GM18870 (cell line): ENCODE data around the gene KLHL6.
A peak's percentile ranks its signal among the peaks of the same experiment; 100 is the strongest.
"Not testable (repeated sequence)": the region's sequence is repeated elsewhere in the genome, so short reads cannot be mapped to it uniquely, and the experiment has no call there.

ENCODE experiments used
- ATAC-seq: cut with Tn5 transposase; IDR thresholded peaks from one replicate; pipeline ENCODE4 v1.9.1; 2021; ENCODE audit warnings: moderate library complexity; ENCODE audit not compliant: unreplicated experiment

Gene KLHL6

GRCh38 chr3:183455089-183455488, 100.4 kb downstream of the KLHL6 start:
- ATAC-seq, result no peak

DNA sequence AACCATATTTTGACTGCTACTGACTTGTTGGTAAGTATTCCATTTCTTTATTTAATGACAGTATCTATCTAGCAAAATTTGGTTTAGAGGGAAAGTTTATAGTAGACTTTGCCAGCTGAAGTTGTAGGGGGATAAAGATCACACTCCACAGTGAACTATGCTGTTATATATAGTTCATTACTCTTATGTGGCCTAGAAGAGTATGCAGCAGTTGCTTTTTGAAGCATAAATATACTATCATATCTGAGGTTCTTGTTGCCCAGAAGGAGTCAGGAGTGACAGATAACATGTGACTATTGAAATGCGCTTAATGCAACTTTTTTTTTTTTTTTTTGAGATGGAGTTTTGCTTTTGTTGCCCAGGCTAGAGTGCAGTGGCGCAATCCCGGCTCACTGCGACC, 101.4 kb downstream of the KLHL6 start:
- no peak for ATAC-seq

DNA sequence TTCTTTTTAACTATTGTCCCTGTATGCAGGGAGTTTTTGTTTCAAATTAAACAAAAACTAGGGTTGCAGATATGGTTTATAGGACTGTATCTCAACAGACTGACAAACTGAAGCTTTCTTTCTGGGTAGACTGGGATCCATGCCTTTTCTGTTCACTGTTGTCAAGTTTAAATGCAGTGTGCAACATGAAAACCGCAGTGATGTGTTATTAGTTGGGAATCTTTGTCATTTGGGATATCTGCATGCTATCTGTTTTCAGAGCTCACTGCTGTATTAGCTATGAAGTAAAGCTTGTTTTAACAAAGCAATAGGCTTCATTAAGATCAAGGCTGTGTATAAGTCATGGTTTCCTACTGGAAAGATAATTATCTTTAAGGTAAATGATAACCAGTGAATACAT, 105.7 kb downstream of the KLHL6 start:
- ATAC-seq, result no peak

GRCh38 chr3:183449391-183449790, 106.1 kb downstream of the KLHL6 start:
- ATAC-seq, result no peak

- no peak for ATAC-seq
Measured at GRCh38 chr3:183448369-183449128, 107.0 kb downstream of the KLHL6 start.

GRCh38 chr3:183447206-183448001, 108.1 kb downstream of the KLHL6 start:
- ATAC-seq, result peak; percentile 55

GRCh38 chr3:183446838-183447205, 108.7 kb downstream of the KLHL6 start:
- ATAC-seq, result no peak

GRCh38 chr3:183444748-183445147, 110.8 kb downstream of the KLHL6 start:
- ATAC-seq, result no peak

- ATAC-seq, result no peak
Measured at GRCh38 chr3:183443395-183444385, 111.8 kb downstream of the KLHL6 start.

- ATAC-seq, result no peak
Measured at GRCh38 chr3:183442994-183443393, 112.5 kb downstream of the KLHL6 start.

GRCh38 chr3:183440521-183440920, 115.0 kb downstream of the KLHL6 start:
- not testable (repeated sequence) for ATAC-seq

DNA sequence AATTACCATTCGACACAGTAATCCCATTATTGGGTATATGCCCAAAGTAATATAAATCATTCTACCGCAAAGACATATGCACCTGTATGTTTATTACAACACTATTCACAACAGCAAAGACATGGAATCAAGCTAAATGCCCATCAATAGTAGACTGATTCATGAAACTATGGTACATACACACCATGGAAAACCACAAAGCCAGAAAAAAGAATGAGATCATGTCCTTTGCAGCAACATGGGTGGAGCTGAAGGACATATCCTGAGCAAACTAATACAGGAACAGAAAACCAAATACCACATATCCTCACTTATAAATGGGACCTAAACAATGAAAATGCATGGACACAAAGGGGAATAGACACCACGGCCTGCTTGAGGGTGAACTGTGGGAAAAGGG, 116.0 kb downstream of the KLHL6 start:
- ATAC-seq, result no peak

DNA sequence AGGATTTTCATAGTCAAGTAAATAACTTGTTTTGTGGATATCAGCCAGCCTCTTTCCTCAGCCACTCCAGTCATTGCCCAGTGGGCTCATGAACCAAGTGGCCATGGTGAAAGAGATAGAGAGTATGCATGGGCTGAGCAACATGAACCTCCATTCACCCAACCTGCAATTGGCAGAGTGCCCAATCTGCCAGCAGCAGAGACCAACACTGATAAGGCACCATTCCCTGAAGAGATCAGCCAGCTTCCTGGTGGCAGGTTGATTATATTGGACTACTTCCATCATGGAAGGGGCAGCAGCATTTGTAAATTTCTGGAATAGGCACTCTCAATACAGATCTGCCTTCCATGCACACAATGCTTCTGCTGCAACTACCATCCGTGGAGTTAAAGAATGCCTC, 116.8 kb downstream of the KLHL6 start:
- no peak for ATAC-seq

DNA sequence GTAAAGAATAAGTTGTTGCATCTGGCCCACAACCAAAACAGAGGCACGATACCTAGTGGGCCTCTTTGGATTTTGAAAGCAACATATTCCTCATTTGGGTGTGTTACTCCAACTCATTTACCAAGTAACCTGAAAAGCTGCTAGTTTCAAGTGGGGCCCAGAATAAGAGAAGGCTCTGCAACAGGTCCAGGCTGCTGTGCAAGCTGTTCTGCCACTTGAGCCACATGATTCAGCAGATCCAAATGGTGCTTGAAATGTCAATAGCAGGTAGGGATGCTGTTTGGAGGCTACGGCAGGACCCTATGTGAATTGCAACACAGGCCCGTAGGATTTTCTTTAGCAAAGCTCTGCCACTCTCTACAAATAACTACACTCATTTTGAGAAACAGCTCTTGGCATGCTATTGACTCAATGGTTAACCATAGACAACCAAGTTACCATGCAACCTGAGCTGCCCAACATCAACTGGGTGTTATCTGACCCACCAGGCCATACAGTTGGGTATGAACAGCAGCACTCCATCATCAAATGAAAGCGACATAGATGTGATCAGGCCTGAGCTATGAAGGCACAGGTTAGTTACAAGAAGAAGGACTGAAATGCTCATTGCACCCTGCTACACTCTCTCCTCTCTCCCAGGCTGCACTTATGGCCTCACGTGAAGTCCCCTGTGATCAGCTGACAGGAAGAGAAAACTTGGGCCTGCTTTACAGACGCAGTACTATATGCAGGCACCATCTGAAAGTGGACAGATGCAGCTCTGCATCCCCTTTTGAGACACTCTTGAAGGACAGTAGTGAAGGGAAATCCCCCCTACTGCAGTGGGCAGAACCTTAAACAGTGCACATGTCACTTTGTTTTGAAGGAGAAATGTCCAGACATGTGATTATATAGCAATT, 117.6 kb downstream of the KLHL6 start:
- no peak for ATAC-seq
